Stromal cell of bone marrow (primary cell): ENCODE data around the gene YTHDF2.

Experiments
- DNase-seq: peaks from one replicate; pipeline ENCODE4 v3.0.0-alpha.2; 2012; ENCODE audit warnings: low read depth

The YTHDF2 gene

DNA sequence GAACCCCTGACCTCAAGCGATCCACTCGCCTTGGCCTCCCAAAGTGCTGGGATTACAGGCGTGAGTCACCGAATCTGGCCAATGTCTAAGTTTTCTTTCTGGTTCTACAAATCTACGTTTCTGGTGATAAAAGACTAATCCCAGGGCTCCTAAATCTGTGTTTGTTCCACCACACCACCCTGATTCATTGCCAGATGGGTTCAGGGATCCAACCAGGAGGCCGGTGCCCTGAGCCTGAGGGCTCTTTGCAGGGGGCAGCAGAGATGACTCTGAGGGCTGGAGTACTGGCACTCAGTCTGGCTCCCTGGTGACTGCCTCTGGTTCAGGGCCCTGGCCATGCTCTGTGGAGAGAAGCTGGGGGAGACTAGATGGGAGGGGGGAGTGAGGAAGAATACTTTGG is 64.7 kb downstream of the YTHDF2 start:
- DNase-seq: no peak

DNA sequence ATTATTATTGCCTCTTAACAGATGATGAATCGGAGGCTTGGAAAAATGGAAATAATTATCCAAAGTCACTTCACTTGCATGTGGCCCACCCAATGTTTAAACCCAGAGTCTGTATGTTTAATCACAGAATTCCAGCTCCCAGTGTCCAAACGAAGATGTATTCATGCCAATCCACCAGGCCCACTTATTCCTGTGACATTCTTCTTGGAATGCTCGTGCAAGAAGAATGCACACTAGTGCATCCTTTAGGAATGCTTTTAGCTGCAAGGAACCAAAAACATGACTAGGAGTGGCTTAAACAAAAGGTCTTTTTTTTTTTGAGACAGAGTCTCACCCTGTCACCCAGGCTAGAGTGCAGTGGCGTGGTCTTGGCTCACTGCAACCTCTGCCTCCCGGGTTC is 66.3 kb downstream of the YTHDF2 start:
- DNase-seq: no peak

DNA sequence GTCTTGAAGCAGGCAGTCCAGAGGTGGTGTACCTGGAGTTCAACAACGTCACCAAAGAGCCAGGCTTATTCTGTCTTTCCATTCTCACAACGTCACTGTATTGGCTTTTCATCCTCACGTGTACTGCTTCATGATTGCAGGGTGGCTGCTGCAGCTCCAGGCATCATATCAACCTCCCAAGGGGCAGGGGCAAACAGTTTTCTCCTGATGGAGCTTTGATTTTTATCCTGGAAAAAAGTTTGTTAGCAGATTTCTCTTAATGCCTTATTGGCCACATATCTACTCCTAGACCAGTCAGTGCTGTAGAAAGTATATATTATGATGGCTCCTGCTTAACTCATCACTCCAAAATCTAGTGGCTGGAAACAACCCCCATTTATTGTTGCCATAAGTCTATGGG is 66.9 kb downstream of the YTHDF2 start:
- DNase-seq: no peak

DNA sequence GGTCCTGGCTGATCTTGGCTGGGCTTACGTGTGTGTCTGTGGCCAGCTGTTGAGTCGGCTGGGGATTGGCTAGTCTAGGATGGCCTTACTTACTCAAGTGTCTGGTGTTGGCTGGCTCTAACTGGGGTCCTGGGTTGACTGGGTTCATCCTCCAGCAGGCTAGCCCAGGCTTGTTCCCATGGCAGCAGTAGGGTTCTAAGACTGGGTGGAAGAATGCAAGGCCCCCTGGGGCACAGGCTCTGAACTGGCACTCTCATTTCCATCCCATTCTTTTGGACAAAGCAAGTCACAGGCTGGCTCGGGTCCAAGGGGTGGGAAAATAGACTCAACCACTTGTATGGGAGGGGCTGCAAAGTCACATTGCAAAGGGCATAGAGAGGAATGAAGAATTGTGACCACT is 67.3 kb downstream of the YTHDF2 start:
- no peak for DNase-seq

DNA sequence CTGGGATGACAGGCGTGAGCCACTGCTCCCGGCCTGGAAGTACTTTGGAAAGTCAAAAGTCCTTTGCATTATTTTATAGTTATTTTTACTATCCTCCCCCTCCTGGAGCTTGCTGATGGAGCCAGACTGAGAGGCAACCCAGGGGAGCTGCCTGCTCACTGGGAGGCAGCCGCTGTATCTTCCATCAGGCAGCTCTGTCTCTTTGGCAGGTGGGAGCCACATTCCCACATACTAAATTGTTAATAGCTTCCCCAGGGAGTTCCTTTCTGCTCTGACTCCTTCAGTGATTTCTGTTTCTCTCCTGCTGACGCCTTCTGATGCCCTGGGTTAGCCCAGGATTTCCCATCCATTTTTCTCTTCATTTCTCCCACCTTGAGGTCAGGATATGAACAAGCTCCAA is 70.3 kb downstream of the YTHDF2 start:
- DNase-seq: no peak

DNA sequence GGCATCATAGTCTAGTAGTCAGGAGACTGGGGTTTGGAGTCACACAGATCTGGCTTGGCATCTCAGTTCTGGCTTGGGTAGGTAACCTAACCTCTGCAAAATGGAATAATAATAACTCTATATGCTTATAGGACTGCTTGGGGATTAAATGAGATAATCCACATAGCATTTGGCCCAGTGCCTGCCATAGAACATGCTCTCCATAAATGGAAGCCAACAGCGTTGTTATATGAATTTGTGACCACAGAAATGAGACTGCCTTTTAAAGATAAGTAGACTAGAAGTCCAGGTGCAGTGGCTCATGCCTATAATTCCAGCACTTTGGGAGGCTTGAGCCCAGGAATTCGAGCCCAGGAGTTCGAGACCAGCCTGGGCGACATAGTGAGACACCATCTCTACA is 71.2 kb downstream of the YTHDF2 start:
- DNase-seq: no peak

DNA sequence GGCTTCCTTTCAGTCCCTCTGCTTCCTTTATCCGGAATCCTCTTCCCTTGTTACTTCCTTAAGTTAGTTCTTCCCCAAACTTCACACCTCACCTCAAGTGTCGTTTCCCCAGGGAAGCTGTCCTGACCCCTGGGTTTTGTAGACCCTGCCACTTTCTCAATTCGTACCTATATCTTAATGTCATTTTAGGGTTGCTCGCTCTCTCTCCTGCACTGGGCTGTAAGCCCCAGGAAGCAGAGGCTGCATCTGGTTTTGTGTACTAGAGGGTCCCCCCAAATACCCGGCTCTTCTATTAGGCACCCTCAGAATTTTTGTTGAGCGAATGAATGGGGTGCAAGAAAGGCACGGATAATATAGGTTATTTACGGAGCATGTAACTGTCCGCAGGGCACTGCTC is 74.6 kb downstream of the YTHDF2 start:
- DNase-seq: no peak

DNA sequence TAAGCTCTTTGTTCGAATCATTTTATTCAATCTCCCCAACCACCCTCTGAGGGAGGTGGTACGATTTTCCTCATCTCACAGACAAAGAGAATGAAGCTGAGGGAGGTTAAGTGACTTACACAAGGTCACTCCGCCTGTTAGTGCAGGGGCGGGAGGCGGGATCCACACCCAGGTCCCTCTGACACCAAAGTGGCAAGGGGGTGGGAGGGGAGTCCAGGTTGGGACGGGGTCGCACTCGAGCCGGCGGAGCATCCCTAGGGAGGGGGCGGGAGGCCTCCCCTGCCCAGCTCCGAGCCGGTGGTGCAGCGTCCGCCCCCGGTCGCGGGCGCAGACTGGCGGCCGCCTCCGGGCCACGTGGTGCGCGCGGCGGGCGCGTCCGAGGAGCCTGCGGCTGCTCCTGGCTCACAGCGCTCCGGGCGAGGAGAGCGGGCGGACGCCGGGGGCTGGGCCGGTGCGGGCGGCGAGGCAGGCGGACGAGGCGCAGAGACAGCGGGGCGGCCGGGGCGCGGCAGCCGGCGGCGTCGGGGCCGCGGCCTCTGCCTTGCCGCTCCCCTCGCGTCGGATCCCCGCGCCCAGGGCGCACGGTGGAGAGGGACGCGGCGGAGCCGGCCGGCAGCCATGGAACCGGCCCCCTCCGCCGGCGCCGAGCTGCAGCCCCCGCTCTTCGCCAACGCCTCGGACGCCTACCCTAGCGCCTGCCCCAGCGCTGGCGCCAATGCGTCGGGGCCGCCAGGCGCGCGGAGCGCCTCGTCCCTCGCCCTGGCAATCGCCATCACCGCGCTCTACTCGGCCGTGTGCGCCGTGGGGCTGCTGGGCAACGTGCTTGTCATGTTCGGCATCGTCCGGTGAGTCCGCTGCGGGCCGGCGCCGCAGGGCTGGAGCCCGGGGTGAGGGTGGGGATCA is 75.3 kb downstream of the YTHDF2 start, which contains the start of gene OPRD1:
Gene OPRD1 (plus strand): TSS at position 405 of the 903 bp plus-strand sequence. CDS start 214 bp downstream, at position 619.
- DNase-seq: no peak

DNA sequence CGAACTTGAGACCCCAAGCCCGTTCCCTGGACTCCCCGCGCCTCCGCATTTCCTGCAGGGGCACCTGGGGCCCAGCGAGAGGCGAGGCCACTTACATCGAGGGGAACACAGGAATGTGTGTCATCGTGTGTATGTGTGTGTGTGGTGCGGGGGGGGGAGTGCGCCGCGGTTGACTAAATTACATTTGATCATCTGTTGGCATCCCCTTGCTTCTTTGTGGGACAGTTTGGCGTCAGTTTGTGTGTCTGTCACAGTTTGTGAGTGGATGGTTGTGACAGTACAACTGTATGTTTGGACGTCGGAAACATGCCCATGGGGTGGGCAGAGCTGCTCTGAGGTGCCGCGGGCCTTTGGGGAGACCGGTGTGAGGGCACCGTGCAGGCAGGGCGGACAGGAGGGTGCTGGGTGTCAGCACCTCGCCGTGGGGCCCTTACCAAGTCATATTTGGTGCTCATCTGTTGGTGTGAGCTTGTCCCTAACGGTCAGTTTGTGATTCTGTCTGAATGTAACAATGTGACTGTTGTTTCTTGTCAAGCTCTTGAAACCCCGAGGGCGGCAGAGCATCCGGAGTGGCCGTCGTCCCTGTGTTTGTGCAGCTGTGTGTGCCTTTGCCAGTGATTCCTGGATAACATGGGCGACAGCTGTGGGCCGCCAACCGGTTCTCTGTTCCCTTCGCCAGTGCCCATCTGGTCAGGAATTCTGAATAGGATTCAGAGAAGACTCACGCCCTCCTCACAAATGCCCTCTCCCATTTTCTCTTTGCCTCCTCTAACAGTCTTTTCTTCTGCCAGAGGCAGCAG is 76.1 kb downstream of the YTHDF2 start:
- no peak for DNase-seq

DNA sequence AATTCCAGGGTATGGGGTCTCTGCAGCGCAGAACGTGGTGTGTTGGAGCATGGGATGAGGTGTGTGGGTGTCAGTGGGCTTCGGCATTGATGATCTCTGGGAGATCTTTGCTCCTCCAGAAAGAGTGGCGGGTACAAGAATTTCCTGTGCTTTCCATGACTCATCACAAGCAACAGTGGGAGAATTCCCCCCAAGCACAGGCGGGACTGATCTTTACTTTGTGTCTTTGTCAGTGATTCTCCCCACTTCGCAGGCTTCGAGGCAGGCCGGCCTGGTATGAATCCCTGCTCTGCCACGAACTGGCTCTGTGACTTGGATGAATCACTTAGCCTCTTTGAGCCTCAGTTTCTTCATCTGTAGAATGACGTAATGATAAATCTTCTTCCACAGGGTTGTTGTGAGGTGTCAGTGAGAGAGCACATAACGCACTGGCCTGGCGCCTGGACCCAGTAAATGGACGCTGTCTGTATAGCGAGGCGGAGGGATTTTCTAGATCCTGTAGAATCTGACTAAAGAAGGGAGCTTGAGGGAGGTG is 77.3 kb downstream of the YTHDF2 start:
- DNase-seq: no peak

DNA sequence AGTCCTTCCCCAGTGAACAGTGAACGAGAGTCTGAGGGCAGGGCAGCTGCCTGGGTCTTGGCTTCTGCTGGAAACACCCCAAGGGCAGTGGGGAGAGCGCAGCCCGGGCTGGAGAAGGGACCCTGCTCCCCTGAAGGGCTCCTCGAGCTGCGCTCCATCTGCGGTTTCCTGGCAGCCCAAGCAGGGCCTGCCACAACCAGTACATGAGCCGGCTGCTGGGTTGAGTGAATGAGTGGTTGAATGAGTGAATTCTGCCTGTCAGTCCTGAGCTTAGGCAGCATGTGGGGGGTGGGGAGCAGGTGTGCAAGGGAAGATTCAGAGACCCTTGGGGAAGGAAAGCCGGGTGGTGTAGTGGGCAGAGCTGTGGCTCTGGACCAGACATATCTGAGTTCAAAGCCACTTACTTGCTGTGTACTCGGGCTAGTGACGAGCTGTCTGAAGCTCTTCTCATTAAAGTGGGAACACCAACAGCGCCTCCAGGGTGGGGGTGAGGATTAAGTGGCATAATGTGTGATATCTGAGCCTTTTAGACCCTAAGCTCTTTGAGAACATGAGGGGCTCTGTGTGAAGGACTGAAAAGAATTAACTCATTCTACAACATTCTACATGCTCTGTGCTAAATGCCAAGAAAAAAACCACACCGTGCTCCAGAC is 78.9 kb downstream of the YTHDF2 start:
- no peak for DNase-seq

DNA sequence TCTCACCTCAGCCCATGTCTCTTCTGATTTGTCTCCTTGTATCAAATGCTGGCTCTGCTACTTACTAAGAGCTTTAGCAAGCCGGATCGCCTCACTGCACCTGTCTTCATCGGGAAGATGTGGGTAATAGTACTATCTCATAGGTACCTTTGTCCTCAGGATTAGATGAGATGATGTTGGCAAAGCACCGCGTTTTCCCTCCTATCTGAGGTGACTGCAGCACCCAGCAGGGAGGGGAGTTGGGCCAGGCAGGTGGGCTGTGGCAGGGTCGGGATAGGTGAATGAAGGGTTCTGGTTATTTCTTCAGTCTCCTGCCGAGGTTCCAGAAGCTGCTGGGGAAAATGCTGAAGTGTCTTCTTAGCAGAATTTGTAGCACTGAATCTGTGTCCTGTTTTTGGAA is 80.4 kb downstream of the YTHDF2 start:
- DNase-seq: no peak

DNA sequence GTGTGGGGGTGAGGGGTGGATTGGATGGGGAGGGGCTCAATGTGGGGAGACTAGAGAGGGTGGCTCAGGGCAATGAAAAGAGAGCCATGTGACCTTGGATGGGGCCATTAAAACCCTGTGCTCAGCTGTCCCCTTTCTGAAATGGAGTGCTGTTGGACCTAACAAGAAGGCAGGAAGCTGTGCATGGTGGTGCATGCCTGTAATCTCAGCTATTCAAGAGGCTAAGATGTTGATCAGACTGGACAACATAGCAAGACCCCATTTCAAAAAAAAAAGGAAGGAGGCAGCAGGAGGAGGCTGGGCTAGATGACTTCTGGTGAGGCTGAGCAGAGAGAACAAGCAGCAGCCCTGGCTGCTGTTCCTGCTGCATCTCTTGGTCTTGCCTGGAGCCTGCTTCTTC is 82.3 kb downstream of the YTHDF2 start:
- no peak for DNase-seq
